ENCODE data around the gene ROR2. TPM values are rescaled to one million over a fixed set of nuclear protein-coding genes. Genes with fewer than 3 reads are reported as not detected.

ROR2 gene
- total RNA-seq, 1 donor from 2014 or later: 3.8 TPM

DNA sequence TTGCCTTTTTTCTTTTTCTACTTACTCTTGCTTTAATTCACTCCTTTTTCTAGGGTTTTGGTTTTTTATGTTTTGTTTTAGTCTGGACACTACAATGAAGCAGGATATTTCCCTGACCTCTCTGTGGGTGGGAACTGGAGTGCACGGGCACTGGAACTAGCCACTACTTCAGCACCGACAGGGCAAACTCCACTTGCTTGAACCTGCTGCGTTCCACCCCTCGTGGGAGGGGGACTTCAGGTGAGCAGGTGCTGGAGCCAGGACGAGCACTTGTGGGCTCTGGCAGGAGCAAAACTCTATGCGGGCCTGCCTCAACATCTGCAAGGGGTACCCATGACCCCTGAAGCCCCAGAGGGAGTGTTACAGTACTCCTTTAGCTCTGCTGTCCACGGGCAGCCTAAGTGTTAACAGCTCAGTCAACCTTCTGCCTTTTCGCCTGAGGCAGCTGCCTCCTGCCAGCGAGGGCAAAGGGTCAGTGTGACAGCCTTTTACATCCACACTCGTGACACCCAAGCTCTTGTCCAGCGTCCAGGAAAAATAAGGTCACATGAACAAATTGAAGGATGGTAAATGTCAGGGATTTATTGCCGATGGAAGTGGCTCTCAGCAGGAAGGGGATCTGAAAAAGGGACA, 382.3 kb downstream of the ROR2 start:
- TF ChIP-seq, protein P1, sequence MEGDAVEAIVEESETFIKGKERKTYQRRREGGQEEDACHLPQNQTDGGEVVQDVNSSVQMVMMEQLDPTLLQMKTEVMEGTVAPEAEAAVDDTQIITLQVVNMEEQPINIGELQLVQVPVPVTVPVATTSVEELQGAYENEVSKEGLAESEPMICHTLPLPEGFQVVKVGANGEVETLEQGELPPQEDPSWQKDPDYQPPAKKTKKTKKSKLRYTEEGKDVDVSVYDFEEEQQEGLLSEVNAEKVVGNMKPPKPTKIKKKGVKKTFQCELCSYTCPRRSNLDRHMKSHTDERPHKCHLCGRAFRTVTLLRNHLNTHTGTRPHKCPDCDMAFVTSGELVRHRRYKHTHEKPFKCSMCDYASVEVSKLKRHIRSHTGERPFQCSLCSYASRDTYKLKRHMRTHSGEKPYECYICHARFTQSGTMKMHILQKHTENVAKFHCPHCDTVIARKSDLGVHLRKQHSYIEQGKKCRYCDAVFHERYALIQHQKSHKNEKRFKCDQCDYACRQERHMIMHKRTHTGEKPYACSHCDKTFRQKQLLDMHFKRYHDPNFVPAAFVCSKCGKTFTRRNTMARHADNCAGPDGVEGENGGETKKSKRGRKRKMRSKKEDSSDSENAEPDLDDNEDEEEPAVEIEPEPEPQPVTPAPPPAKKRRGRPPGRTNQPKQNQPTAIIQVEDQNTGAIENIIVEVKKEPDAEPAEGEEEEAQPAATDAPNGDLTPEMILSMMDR (IDR thresholded peaks at IDR 0.05): no peak
- Histone ChIP-seq H3K27me3 (ENCODE audit: low read depth) (no peaks in the 10 kb centered on the region), H3K27ac (no peak overlapping the region), H3K9me3 (no peaks in the 10 kb centered on the region), H3K4me3 (no peak overlapping the region), H3K36me3 (no peaks in the 10 kb centered on the region), H3K4me1 (no peaks in the 10 kb centered on the region)
- ATAC-seq (no peak), DNase-seq (no peak)
- intact Hi-C loops (cut with DNase I): no loop called here

DNA sequence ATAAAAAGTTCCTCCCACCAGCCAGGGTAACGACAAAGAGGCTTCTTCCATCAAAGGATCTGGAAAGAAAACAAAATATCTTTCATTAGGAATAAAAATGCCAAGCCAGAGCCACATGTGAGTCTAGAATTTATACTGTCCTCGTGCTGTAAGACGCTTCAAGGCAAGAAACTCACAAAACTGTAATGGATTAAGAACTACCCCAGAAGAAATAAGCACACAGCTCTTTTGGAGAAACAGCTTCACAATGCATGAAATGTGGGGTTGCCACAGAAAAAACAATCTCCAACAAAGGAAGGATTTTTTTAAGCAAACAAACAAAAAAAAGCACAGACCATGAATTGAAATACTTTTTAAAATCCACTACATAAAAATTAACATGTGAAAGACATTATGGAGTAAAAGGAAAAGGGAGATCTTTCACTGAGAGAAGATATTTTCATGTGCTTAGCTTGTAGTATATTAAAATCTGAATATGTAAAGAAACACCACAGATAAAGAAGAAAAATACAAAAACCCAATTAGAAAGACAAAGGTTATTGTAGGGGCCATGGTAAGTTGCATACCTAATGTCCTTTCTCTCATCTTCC, 385.9 kb downstream of the ROR2 start:
- DNase-seq (no peak), ATAC-seq (no peak)
- no peaks in the 10 kb centered on the region for H3K4me1 ChIP-seq
- H3K36me3 ChIP-seq: no peaks in the 10 kb centered on the region
- no peak overlapping the region for H3K27ac ChIP-seq
- no peaks in the 10 kb centered on the region for H3K9me3 ChIP-seq
- H3K4me3 ChIP-seq: no peak overlapping the region
- TF ChIP-seq, protein P1 (IDR thresholded peaks at IDR 0.05): no peak
- intact Hi-C loops (cut with DNase I): no loop called here
- no peaks in the 10 kb centered on the region for H3K27me3 ChIP-seq (ENCODE audit: low read depth)

DNA sequence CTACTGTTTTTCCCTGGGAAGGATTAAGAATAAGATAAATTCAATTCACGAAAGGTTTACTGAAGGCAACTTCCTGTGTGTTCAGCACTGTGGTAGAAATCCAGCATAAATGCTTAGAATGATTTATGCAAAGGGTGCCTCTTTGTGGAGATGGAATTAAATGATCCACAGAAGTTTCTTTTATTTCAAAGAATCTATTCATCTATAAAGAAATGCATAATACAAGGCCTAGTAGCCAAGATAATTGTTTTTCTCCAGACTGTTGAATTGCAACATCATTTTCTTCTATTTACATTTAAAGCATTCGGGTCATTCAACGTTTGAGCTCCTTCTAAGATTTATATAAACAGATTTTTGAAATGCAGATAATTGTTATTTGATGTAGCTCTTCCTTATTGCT, 387.6 kb downstream of the ROR2 start:
- TF ChIP-seq, protein P1 (IDR thresholded peaks at IDR 0.05): no peak
- H3K9me3 ChIP-seq: no peaks in the 10 kb centered on the region
- no peak for ATAC-seq
- H3K4me3 ChIP-seq: no peak overlapping the region
- H3K27me3 ChIP-seq (ENCODE audit: low read depth): no peaks in the 10 kb centered on the region
- intact Hi-C loops (cut with DNase I): no loop called here
- H3K27ac ChIP-seq: no peak overlapping the region
- H3K36me3 ChIP-seq: no peaks in the 10 kb centered on the region
- no peak for DNase-seq
- H3K4me1 ChIP-seq: no peaks in the 10 kb centered on the region

DNA sequence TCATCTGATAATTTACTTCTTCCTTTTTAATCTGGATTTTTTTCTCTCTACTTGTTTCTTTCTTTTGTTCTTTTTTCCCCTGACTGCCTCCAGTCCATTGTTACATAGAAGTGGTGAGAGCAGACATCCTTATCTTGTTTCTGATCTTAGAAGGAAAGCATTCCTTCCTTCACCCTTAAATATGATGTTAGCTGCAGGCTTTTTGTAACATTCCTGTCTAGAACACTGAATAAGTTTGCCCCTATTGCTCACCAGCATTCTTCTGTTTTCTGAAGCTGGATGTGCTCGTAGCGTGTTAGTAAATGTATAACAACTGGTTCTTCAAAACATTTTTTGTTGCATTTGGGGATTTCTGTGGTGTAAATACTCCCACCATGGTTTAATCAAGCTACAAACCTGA, 389.7 kb downstream of the ROR2 start:
- ATAC-seq: no peak
- H3K9me3 ChIP-seq: no peaks in the 10 kb centered on the region
- DNase-seq: no peak
- H3K4me1 ChIP-seq: no peaks in the 10 kb centered on the region
- TF ChIP-seq, protein P1 (IDR thresholded peaks at IDR 0.05): no peak
- intact Hi-C loops (cut with DNase I): no loop called here
- no peaks in the 10 kb centered on the region for H3K27me3 ChIP-seq (ENCODE audit: low read depth)
- no peaks in the 10 kb centered on the region for H3K36me3 ChIP-seq
- H3K4me3 ChIP-seq: no peak overlapping the region
- H3K27ac ChIP-seq: no peak overlapping the region

DNA sequence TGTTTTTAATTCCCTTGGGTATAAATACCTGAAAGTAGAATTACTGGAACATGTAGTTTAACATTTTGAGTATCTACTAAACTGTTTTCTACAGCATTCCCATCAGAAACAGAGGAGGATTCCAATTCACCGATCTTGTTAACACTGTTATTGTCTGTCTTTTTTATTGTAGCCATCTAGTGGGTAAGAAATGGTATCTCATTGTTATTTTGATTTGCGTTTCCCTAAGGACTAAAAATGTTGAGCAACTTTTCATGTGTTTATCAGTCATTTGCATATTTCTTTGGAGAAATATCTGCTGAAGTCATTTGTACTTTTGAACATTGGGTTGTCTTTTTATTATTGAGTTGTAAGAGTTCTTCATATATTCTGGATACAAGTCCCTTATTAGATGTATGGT, 391.1 kb downstream of the ROR2 start:
- no peaks in the 10 kb centered on the region for H3K9me3 ChIP-seq
- no peak for DNase-seq
- TF ChIP-seq, protein P1 (IDR thresholded peaks at IDR 0.05): no peak
- H3K36me3 ChIP-seq: no peaks in the 10 kb centered on the region
- intact Hi-C loops (cut with DNase I): no loop called here
- H3K4me3 ChIP-seq: no peak overlapping the region
- no peak overlapping the region for H3K27ac ChIP-seq
- no peak for ATAC-seq
- no peaks in the 10 kb centered on the region for H3K4me1 ChIP-seq
- no peaks in the 10 kb centered on the region for H3K27me3 ChIP-seq (ENCODE audit: low read depth)

All from lower lobe of right lung (tissue), 2 donors.